PC-3 (cell line): Measurements from ENCODE around the gene RARRES2. TPM values are rescaled to one million over a fixed set of nuclear protein-coding genes. Genes with fewer than 3 reads are reported as not detected.

ENCODE experiments used
- ATAC-seq: fragments of 200-7000 bp; cut with Tn5 transposase; 2 replicates; pipeline ENCODE4 v1.9.1; 2020; ENCODE audit warnings: mild to moderate bottlenecking, moderate library complexity
- BruUV-seq: library from RNA; stranded (reverse); fragments of 400-500 nt; replicated peaks from 2 replicates; lab custom pipeline; 2021; lab: Mats Ljungman, UMichigan
- CTCF ChIA-PET: fragments of 300-600 bp; sonication (Branson Sonifier 250); formaldehyde crosslinking; loops from one replicate; lab custom pipeline; 2022; ENCODE audit warnings: antibody characterized with exemption; lab: Charles Lee
- POLR2A ChIA-PET: fragments of 300-600 bp; sonication (Branson Sonifier 250); formaldehyde crosslinking; loops from one replicate; lab custom pipeline; 2022; ENCODE audit warnings: antibody characterized with exemption; ENCODE audit not compliant: unreplicated experiment; lab: Charles Lee
- DNase-seq: peaks from one replicate; pipeline ENCODE4 v3.0.0-alpha.2; 2015
- H2AFZ ChIP-seq: fragments of 300-600 bp; sonication (generic); 2 replicates; pipeline ENCODE4 v1.6.0; 2016; ENCODE audit warnings: antibody characterized with exemption, low read length
- H3F3A ChIP-seq: fragments of 300-600 bp; sonication (generic); one replicate; pipeline ENCODE4 v1.6.0; 2017; ENCODE audit warnings: antibody characterized with exemption, low read length, control low read depth, mild to moderate bottlenecking; ENCODE audit not compliant: unreplicated experiment
- H3K27ac ChIP-seq: fragments of 300-600 bp; sonication (generic); 2 replicates; pipeline ENCODE4 v1.5.1; 2016; ENCODE audit warnings: mild to moderate bottlenecking, low read length
- H3K27me3 ChIP-seq: fragments of 300-600 bp; sonication (generic); 2 replicates; pipeline ENCODE4 v1.6.1; 2016; ENCODE audit warnings: low read length, mixed read lengths
- H3K36me3 ChIP-seq: fragments of 300-600 bp; sonication (generic); 2 replicates; pipeline ENCODE4 v1.6.1; 2016; ENCODE audit warnings: low read depth, mixed run types, low read length, mixed read lengths
- H3K4me1 ChIP-seq: fragments of 300-600 bp; sonication (generic); 2 replicates; pipeline ENCODE4 v1.5.1; 2016; ENCODE audit warnings: low read length; ENCODE audit not compliant: insufficient read depth
- H3K4me2 ChIP-seq: fragments of 300-600 bp; sonication (generic); 2 replicates; pipeline ENCODE4 v1.6.0; 2016; ENCODE audit warnings: low read length
- H3K4me3 ChIP-seq: fragments of 300-600 bp; sonication (generic); 2 replicates; pipeline ENCODE4 v1.5.1; 2016; ENCODE audit warnings: mild to moderate bottlenecking, low read length, mixed read lengths
- H3K79me2 ChIP-seq: fragments of 300-600 bp; sonication (generic); 2 replicates; pipeline ENCODE4 v1.6.1; 2017; ENCODE audit warnings: low read length, mixed read lengths
- H3K9ac ChIP-seq: fragments of 300-600 bp; sonication (generic); 2 replicates; pipeline ENCODE4 v1.6.0; 2016; ENCODE audit warnings: mild to moderate bottlenecking, low read length
- H3K9me2 ChIP-seq: fragments of 300-600 bp; sonication (generic); replicated peaks from 2 replicates; pipeline ENCODE4 v1.6.1; 2016; ENCODE audit warnings: mixed run types, low read length, mixed read lengths
- H3K9me3 ChIP-seq: fragments of 300-600 bp; sonication (generic); 2 replicates; pipeline ENCODE4 v1.6.1; 2016; ENCODE audit warnings: low read length, mixed read lengths
- H4K20me1 ChIP-seq: fragments of 300-600 bp; sonication (generic); 2 replicates; pipeline ENCODE4 v1.6.1; 2016; ENCODE audit warnings: low read length, mixed read lengths
- CTCF ChIP-seq: fragments of 300-600 bp; sonication (generic); conservative IDR thresholded peaks from 2 replicates; pipeline ENCODE4 v1.5.1; 2017; ENCODE audit warnings: antibody characterized with exemption, low read depth, mild to moderate bottlenecking, low read length
- EZH2 ChIP-seq: fragments of 300-600 bp; sonication (generic); IDR thresholded peaks from one replicate; pipeline ENCODE4 v1.6.1; 2017; ENCODE audit warnings: antibody characterized with exemption, mild to moderate bottlenecking, low read length; ENCODE audit not compliant: unreplicated experiment
- EZH2phosphoT487 ChIP-seq: fragments of 300-600 bp; sonication (generic); IDR thresholded peaks from 2 replicates; pipeline ENCODE4 v1.6.1; 2018; ENCODE audit warnings: mild to moderate bottlenecking, antibody characterized with exemption, low read length, borderline replicate concordance
- intact Hi-C: fragments of 100-400 bp; cut with micrococcal nuclease; formaldehyde crosslinking; loops from 2 replicates; pipeline ENCODE4 v1.9.0; 2023
- total RNA-seq: library from RNA; depleted of rRNA; stranded (reverse); fragments of >200 nt; gene quantifications from 2 replicates; pipeline ENCODE4 v1.2.3, GENCODE V29; 2014

The RARRES2 gene
- total RNA-seq, 1 experiment from 2014 or later: 1.6 TPM

- Histone ChIP-seq H3K4me2 (no peak overlapping the region), H3F3A (peaks cover 5% of the 10 kb centered on the region), H3K27me3 (no peaks in the 10 kb centered on the region), H3K4me1 (peaks cover 16% of the 10 kb centered on the region), H3K9ac (no peak overlapping the region), H4K20me1 (no peaks in the 10 kb centered on the region), H2AFZ (no peak overlapping the region), H3K9me3 (no peaks in the 10 kb centered on the region), H3K27ac (no peak overlapping the region), H3K9me2 (no peaks in the 10 kb centered on the region), H3K4me3 (no peak overlapping the region), H3K36me3 (no peaks in the 10 kb centered on the region), H3K79me2 (peaks cover 29% of the 10 kb centered on the region)
- no peak for ATAC-seq
- TF ChIP-seq EZH2phosphoT487 (no peak), CTCF (no peak), EZH2 (no peak)
- ChIA-PET POLR2A (no interaction called here), CTCF (no interaction called here)
- DNase-seq: no peak
- BruUV-seq: no TSS peak
- intact Hi-C loops: loop anchor here (5.0 kb wide), 1 partner anchor 54 kb away; the partner anchor contains the start of genes ACTR3C and LRRC61
Observed at GRCh38 chr7:150375662-150376521, 34.5 kb upstream of the RARRES2 start.

GRCh38 chr7:150374472-150374871 is 33.0 kb upstream of the RARRES2 start:
- ATAC-seq (no peak), DNase-seq (no peak)
- intact Hi-C loops: no loop called here
- Histone ChIP-seq H3K36me3 (no peaks in the 10 kb centered on the region), H3F3A (peaks cover 5% of the 10 kb centered on the region), H3K4me1 (peaks cover 25% of the 10 kb centered on the region), H3K27me3 (no peaks in the 10 kb centered on the region), H2AFZ (no peak overlapping the region), H3K9ac (no peak overlapping the region), H3K79me2 (peaks cover 44% of the 10 kb centered on the region), H3K4me2 (no peak overlapping the region), H3K9me2 (no peaks in the 10 kb centered on the region), H4K20me1 (0 out of 2 replicates have a peak, but pooled peaks cover 11% of the 10 kb centered on the region), H3K9me3 (no peaks in the 10 kb centered on the region), H3K27ac (no peak overlapping the region), H3K4me3 (no peak overlapping the region)
- POLR2A ChIA-PET: no interaction called here
- CTCF ChIA-PET: no interaction called here
- TF ChIP-seq CTCF (no peak), EZH2phosphoT487 (no peak), EZH2 (no peak)
- BruUV-seq: no TSS peak

- H2AFZ ChIP-seq: no peak overlapping the region
- peaks cover 5% of the 10 kb centered on the region for H3F3A ChIP-seq
- peaks cover 25% of the 10 kb centered on the region for H3K4me1 ChIP-seq
- no peaks in the 10 kb centered on the region for H3K9me2 ChIP-seq
- no peaks in the 10 kb centered on the region for H3K9me3 ChIP-seq
- H4K20me1 ChIP-seq: 0 out of 2 replicates have a peak, but pooled peaks cover 11% of the 10 kb centered on the region
- no peak overlapping the region for H3K4me3 ChIP-seq
- no peaks in the 10 kb centered on the region for H3K27me3 ChIP-seq
- no peak for ATAC-seq
- H3K79me2 ChIP-seq: peaks cover 48% of the 10 kb centered on the region
- no peak overlapping the region for H3K9ac ChIP-seq
- intact Hi-C loops: no loop called here
- no peak for TF ChIP-seq EZH2
- no peaks in the 10 kb centered on the region for H3K36me3 ChIP-seq
- CTCF ChIA-PET: no interaction called here
- no peak overlapping the region for H3K4me2 ChIP-seq
- no peak overlapping the region for H3K27ac ChIP-seq
- no peak for DNase-seq
- POLR2A ChIA-PET: no interaction called here
- BruUV-seq: no TSS peak
Observed at GRCh38 chr7:150374026-150374425, 32.6 kb upstream of the RARRES2 start.
